ENCODE data around the gene DHX34.
"Not testable (repeated sequence)": the region's sequence is repeated elsewhere in the genome, so short reads cannot be mapped to it uniquely, and the experiment has no call there.

DNA sequence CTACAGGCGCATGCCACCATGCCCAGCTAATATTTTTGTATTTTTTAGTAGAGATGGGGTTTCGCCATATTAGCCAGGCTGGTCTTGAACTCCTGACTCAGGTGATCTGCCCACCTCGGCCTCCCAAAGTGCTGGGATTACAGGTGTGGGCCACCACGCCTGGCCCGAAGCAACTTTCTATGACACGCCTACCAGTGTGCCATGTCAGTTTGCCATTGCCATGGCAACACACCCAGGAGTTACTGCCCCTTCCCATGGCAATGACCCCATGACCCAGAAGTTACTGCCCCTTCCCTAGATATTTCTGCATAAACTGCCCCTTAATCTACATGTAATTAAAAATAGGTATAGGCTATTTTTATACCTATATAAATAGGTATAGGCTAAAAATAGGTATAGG is 3.1 kb upstream of the DHX34 start:
- not testable (repeated sequence) for TF ChIP-seq CTCF, POLR2AphosphoS5, POLR2A (IDR thresholded peaks at IDR 0.05)
